Effector memory CD8-positive, alpha-beta T cell (primary cell): Measurements from ENCODE around the gene PPFIA2.

Experiments
- ATAC-seq: fragments of 150-1000 bp; cut with Tn5 transposase; replicated peaks from 2 replicates; pipeline ENCODE4 v1.10.0; 2021; ENCODE audit warnings: mild to moderate bottlenecking, moderate library complexity
- DNase-seq, 3 experiments: peaks; one replicate each; pipeline ENCODE4 v3.0.0; 2021
- H3K27ac Mint-ChIP-seq, 2 donors: one replicate each; pipeline ENCODE4 v1.8.0; 2022; ENCODE audit warnings: mild to moderate bottlenecking in 2 of 2, mixed read lengths in 2 of 2, moderate library complexity in 2 of 2
- H3K27me3 Mint-ChIP-seq, 2 donors: one replicate each; pipeline ENCODE4 v1.8.0; 2022; ENCODE audit warnings: mixed read lengths in 2 of 2
- H3K36me3 Mint-ChIP-seq: one replicate; pipeline ENCODE4 v1.8.0; 2022; ENCODE audit warnings: mild to moderate bottlenecking, moderate library complexity, mixed read lengths; ENCODE audit not compliant: insufficient read depth
- H3K4me1 Mint-ChIP-seq, 2 donors: one replicate each; pipeline ENCODE4 v1.8.0; 2022; ENCODE audit warnings: low read depth in 2 of 2, mixed read lengths in 2 of 2
- H3K4me3 Mint-ChIP-seq, 2 donors: one replicate each; pipeline ENCODE4 v1.8.0; 2022; ENCODE audit warnings: mild to moderate bottlenecking in 2 of 2, mixed read lengths in 2 of 2, moderate library complexity in 2 of 2
- H3K9me3 Mint-ChIP-seq, 2 donors: one replicate each; pipeline ENCODE4 v1.8.0; 2022; ENCODE audit warnings: mixed read lengths in 2 of 2

PPFIA2 gene

GRCh38 chr12:81330480-81330879 lies 428.7 kb downstream of the PPFIA2 start:
- no peak overlapping the region for H3K4me3 Mint-ChIP-seq
- peaks cover 10 to 14% of the 10 kb centered on the region in 2 donors for H3K9me3 Mint-ChIP-seq
- H3K27ac Mint-ChIP-seq = no peak overlapping the region
- DNase-seq = no peak
- H3K27me3 Mint-ChIP-seq = no peaks in the 10 kb centered on the region
- no peaks in the 10 kb centered on the region for H3K4me1 Mint-ChIP-seq
- no peak for ATAC-seq
- no peaks in the 10 kb centered on the region for H3K36me3 Mint-ChIP-seq

GRCh38 chr12:81329085-81329484 lies 430.1 kb downstream of the PPFIA2 start:
- DNase-seq (no peak), ATAC-seq (no peak)
- Mint-ChIP-seq H3K36me3 (no peaks in the 10 kb centered on the region), H3K9me3 (peaks cover 6 to 7% of the 10 kb centered on the region in 2 donors), H3K4me1 (no peaks in the 10 kb centered on the region), H3K4me3 (no peak overlapping the region), H3K27me3 (no peaks in the 10 kb centered on the region), H3K27ac (no peak overlapping the region)

GRCh38 chr12:81327425-81327824 lies 431.7 kb downstream of the PPFIA2 start:
- Mint-ChIP-seq H3K27me3 (no peaks in the 10 kb centered on the region), H3K4me1 (no peaks in the 10 kb centered on the region), H3K27ac (no peak overlapping the region), H3K9me3 (peaks cover 6 to 7% of the 10 kb centered on the region in 2 donors), H3K36me3 (no peaks in the 10 kb centered on the region), H3K4me3 (no peak overlapping the region)
- ATAC-seq (no peak), DNase-seq (no peak)

- H3K27me3 Mint-ChIP-seq = no peaks in the 10 kb centered on the region
- no peak overlapping the region for H3K4me3 Mint-ChIP-seq
- H3K4me1 Mint-ChIP-seq = no peaks in the 10 kb centered on the region
- DNase-seq (no peak), ATAC-seq (no peak)
- H3K36me3 Mint-ChIP-seq = no peaks in the 10 kb centered on the region
- H3K27ac Mint-ChIP-seq = no peak overlapping the region
- H3K9me3 Mint-ChIP-seq = peaks cover 0 to 1% of the 10 kb centered on the region in 2 donors
These were observed 434.1 kb downstream of the PPFIA2 start for GRCh38 chr12:81325086-81325485.

GRCh38 chr12:81314903-81315531 lies 444.1 kb downstream of the PPFIA2 start:
- no peaks in the 10 kb centered on the region for H3K4me1 Mint-ChIP-seq
- ATAC-seq (no peak), DNase-seq (no peak)
- no peak overlapping the region for H3K4me3 Mint-ChIP-seq
- H3K27me3 Mint-ChIP-seq = no peaks in the 10 kb centered on the region
- H3K9me3 Mint-ChIP-seq = peaks cover 0 to 2% of the 10 kb centered on the region in 2 donors
- no peak overlapping the region for H3K27ac Mint-ChIP-seq
- no peaks in the 10 kb centered on the region for H3K36me3 Mint-ChIP-seq

- Mint-ChIP-seq H3K4me3 (no peak overlapping the region), H3K9me3 (peaks cover 14 to 15% of the 10 kb centered on the region in 2 donors), H3K36me3 (no peaks in the 10 kb centered on the region), H3K4me1 (no peaks in the 10 kb centered on the region), H3K27ac (no peak overlapping the region), H3K27me3 (no peaks in the 10 kb centered on the region)
- ATAC-seq = no peak
- DNase-seq = no peak
These were observed 455.2 kb downstream of the PPFIA2 start for GRCh38 chr12:81303935-81304334.

- Mint-ChIP-seq H3K27me3 (no peaks in the 10 kb centered on the region), H3K9me3 (peaks cover 5 to 8% of the 10 kb centered on the region in 2 donors), H3K4me3 (no peak overlapping the region), H3K36me3 (no peaks in the 10 kb centered on the region), H3K27ac (no peak overlapping the region), H3K4me1 (no peaks in the 10 kb centered on the region)
- ATAC-seq (no peak), DNase-seq (no peak)
These were observed 458.7 kb downstream of the PPFIA2 start for GRCh38 chr12:81300454-81300853.

- no peak overlapping the region for H3K27ac Mint-ChIP-seq
- ATAC-seq (no peak), DNase-seq (no peak)
- H3K27me3 Mint-ChIP-seq = no peaks in the 10 kb centered on the region
- no peak overlapping the region for H3K4me3 Mint-ChIP-seq
- no peaks in the 10 kb centered on the region for H3K36me3 Mint-ChIP-seq
- H3K9me3 Mint-ChIP-seq = peaks cover 3 to 6% of the 10 kb centered on the region in 2 donors
- no peaks in the 10 kb centered on the region for H3K4me1 Mint-ChIP-seq
These were observed 461.5 kb downstream of the PPFIA2 start for GRCh38 chr12:81297601-81298000.

GRCh38 chr12:81296556-81297305 lies 462.4 kb downstream of the PPFIA2 start:
- no peak for DNase-seq
- H3K9me3 Mint-ChIP-seq = peaks cover 3 to 4% of the 10 kb centered on the region in 2 donors
- no peaks in the 10 kb centered on the region for H3K4me1 Mint-ChIP-seq
- no peak for ATAC-seq
- no peak overlapping the region for H3K4me3 Mint-ChIP-seq
- H3K27ac Mint-ChIP-seq = no peak overlapping the region
- no peaks in the 10 kb centered on the region for H3K36me3 Mint-ChIP-seq
- H3K27me3 Mint-ChIP-seq = no peaks in the 10 kb centered on the region

GRCh38 chr12:81295251-81295650 lies 463.9 kb downstream of the PPFIA2 start:
- Mint-ChIP-seq H3K36me3 (no peaks in the 10 kb centered on the region), H3K4me3 (no peak overlapping the region), H3K9me3 (peaks cover 2 to 3% of the 10 kb centered on the region in 2 donors), H3K27me3 (no peaks in the 10 kb centered on the region), H3K4me1 (no peaks in the 10 kb centered on the region), H3K27ac (no peak overlapping the region)
- no peak for ATAC-seq
- DNase-seq = no peak

- no peaks in the 10 kb centered on the region for H3K4me1 Mint-ChIP-seq
- H3K36me3 Mint-ChIP-seq = no peaks in the 10 kb centered on the region
- ATAC-seq = no peak
- no peaks in the 10 kb centered on the region for H3K27me3 Mint-ChIP-seq
- H3K4me3 Mint-ChIP-seq = no peak overlapping the region
- peaks cover 3 to 6% of the 10 kb centered on the region in 2 donors for H3K9me3 Mint-ChIP-seq
- no peak overlapping the region for H3K27ac Mint-ChIP-seq
- DNase-seq = no peak
These were observed 464.6 kb downstream of the PPFIA2 start for GRCh38 chr12:81294325-81295190.

- Mint-ChIP-seq H3K27me3 (no peaks in the 10 kb centered on the region), H3K27ac (no peak overlapping the region), H3K4me3 (no peak overlapping the region), H3K4me1 (no peaks in the 10 kb centered on the region), H3K36me3 (no peaks in the 10 kb centered on the region), H3K9me3 (peaks cover 0 to 6% of the 10 kb centered on the region in 2 donors)
- DNase-seq = no peak
- ATAC-seq = no peak
These were observed 470.5 kb downstream of the PPFIA2 start for GRCh38 chr12:81288651-81289050.

- no peaks in the 10 kb centered on the region for H3K9me3 Mint-ChIP-seq
- H3K27me3 Mint-ChIP-seq = no peaks in the 10 kb centered on the region
- H3K4me1 Mint-ChIP-seq = no peaks in the 10 kb centered on the region
- no peaks in the 10 kb centered on the region for H3K36me3 Mint-ChIP-seq
- DNase-seq = no peak
- no peak overlapping the region for H3K27ac Mint-ChIP-seq
- no peak for ATAC-seq
- no peak overlapping the region for H3K4me3 Mint-ChIP-seq
These were observed 475.0 kb downstream of the PPFIA2 start for GRCh38 chr12:81284137-81284536.
